Endometrium (tissue), 2 donors: ENCODE results near the gene CTNNA1.

Experiments
- FAIRE-seq: peaks from 2 replicates; lab custom pipeline; 2012; peaks lifted over from hg19 to GRCh38; lab: Jason Lieb, UNC
- donor health status: control.
- donor health status: control.

Gene CTNNA1

DNA sequence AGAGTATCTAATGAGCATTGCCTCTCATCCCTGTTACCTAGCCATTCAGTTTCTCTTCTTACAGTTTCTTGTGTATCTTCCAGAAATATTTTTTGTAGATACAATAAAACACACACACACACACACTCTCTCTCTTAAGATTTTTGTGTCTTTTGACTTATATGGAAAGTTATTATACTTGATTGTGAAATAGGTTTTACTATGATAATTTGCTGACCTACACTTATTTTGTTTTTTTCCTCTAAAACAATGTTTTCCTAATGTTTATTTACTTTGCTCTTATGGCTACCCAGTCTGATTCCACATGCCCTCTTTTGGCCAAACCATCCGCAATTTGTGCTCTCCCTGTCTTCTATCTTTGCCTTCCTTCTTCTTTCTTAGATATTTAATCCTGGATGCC is 96.7 kb downstream of the CTNNA1 start:
- FAIRE-seq: no peak

DNA sequence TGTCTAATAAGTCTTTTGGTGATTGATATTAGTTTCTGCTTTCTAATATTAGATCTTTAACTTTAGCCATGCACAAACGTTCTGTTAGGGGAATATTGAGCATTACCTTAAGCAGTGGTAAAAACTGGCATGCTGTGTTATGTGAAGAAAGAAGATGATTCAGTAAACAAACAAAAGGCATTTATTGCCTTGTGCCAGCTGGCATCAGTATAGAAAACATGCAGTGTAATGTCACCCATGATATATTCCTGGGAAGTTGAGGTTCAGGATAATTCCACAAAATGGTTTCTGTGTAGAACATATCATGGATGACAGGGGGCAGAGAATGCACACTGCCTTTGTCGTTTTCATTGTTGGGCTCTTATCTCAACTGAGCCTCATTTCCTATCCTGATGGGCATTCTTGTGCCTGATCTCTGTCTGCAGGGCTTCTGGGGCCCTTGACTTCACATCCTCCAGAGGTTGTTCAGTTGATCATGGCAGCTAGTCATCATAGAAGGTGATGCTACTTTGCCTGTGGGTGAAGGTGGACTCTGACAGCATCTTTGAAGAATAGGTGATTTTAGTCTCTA is 97.7 kb downstream of the CTNNA1 start:
- no peak for FAIRE-seq

DNA sequence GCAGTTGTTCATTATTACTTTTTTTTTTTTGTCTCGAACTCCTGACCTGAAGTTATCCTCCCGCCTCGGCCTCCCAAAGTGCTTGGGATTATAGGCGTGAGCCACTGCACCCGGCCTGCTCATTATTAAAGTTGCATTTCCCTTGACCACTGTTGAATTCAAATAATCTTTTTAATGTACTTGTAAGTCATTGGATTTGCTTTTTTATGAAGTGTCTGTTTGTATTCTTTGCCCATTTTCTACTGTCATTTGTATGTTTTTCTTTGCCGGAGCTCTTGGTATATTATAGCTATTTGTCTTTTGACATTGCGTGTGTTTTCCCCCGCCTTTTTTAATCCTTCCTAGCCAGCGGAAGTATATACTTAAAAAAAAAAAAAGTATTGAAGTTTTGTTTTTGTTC is 99.9 kb downstream of the CTNNA1 start:
- no peak for FAIRE-seq

DNA sequence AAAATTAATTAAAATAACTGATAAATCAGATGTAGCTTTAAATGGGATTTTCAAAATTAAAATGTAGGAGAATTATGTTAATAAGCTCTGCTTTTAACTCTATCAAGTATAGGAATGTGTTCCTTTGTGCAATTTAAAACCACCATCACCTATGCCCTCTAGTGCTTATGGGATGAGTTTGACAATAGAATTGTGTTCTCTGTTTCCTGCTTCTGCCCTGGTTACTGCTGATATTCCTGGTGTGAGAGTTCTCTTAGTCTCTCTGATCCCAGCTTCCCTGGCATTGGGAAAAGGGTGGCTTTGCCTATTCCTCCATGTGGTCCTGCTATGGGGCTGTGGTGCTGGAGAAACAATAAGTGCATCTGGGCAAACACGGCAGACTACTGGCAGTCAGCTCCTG is 113.8 kb downstream of the CTNNA1 start:
- no peak for FAIRE-seq

DNA sequence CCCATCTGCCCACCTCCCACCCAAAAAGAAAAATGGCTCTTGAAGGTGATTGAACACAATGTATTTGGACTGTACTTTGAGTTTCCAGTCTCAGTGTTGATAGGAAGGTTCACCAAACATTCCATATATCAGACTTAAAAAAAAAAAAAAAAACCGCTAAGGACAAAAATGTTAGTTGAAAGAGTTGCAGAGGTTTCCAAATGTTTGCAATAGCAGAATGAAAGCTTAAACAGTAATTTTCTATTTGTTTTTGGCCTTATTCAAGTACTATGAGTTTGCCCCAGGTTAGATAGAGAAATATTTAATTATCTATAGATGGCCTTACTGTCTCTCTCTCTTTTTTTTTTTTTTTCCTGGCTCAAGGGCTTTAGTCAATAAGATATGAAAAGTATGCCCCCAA is 115.8 kb downstream of the CTNNA1 start:
- no peak for FAIRE-seq

DNA sequence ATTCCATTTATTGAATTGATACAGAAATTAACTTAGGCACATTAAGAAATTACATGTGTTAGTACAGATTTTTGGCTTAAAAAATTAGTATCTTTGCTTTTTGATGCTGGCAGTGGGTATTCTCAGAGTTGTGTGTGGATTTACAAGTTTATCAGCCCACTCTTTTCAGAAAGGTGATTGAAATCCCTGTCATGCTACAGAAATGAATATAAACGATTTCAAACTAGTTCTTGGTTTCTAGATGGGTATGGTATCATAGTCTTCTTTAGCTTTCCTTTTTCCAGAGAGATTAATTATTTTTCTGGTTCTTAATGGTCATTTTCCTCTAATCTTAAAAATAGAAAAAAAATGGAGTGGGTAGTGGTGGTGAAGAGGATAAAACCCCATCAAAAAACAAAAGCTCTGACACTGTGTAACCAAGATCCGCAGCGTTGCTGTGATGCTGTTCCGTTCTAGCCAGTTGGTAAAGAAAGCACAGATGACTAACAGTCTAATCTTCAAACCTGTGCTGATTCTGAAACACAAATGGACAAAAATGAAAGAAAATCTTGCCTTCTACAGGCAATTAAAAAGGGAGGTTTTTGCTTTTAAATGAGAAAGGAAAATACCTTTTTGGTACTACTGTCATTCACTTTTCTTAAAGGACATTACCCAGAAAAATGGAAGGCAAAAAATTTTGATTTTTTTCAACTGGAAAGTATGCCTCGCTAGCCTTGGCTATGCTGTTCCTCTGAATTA is 116.7 kb downstream of the CTNNA1 start:
- FAIRE-seq: no peak

DNA sequence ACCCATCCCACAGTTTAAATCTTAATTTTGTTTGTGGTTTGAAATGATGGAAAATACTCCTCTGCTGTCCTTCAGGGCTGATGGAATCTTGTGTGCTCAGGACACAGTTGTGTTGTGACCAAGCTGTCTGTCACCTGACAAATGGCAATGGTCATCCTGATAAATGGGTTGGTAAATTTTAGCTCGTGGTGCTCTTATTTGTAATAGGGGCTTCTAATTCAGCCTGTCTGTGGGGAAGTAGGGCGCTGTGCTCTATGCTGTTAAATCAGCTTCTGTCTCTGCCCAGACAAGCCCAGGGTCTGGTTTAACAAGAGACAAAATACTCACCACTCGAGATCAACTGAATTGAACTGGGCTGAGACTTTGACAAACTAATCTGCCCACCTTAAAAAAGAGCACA is 117.4 kb downstream of the CTNNA1 start:
- FAIRE-seq: no peak

DNA sequence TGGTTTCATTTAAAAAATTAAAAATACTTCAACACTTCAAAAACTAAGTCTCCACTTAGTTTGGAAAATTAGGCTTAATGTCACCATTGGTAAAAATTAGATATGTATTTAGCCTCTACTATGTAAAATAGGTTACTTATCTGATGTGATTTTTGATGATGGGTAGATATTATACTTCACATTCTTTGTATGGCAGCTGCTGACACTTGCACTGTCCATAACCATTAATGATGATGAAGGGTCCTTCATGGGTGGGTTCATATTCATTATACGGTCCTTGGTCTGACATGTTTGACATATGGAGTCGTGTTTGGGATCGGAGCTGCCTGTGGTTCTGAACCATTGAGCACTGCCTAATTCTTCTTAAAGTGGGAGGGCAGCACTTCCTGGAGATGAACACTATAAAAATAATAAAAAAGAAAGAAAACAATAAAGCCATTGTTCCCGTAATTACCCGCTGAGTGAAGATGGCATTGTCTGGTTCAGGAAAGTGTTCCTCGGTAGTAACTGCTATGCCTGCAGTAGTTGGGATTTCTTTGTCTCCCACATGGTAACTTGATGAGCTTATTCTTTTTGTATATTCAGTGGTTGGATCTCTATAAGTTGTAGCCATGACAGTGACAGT is 119.7 kb downstream of the CTNNA1 start:
- no peak for FAIRE-seq

DNA sequence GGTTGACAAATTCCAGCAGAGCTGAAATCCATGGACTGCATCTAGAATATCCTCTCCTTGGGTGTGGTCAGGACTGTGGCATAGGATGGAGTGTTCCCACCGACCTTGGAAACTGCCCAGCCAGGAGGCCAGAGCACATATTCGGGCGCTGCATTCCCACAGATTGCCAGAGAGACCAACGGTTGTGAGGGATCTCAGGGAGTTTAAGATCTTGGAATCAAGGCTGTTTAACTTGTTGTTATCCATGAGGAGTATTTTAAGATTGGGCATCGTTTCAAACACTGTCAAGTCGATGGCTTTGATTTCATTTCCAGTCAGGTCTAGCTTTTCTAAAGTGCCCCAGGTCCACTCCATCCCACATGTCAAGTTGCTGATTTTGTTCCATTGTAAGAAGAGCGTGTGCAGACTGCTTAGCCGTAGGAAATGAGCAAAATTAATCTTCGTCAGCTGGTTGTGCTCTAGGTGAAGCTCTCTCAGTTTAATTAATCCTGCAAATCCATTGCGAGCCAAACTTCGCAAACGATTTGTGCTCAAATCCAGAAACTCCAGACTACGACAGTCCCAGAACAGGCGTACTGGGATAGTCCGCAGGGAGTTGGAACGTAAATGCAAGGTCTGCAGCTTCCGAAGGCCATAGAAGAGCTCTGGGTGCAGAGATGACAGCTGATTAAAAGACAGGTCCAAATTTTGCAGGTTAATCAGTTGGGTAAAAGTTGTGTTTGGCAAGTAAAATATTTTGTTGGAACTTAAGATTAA is 120.4 kb downstream of the CTNNA1 start:
- no peak for FAIRE-seq

DNA sequence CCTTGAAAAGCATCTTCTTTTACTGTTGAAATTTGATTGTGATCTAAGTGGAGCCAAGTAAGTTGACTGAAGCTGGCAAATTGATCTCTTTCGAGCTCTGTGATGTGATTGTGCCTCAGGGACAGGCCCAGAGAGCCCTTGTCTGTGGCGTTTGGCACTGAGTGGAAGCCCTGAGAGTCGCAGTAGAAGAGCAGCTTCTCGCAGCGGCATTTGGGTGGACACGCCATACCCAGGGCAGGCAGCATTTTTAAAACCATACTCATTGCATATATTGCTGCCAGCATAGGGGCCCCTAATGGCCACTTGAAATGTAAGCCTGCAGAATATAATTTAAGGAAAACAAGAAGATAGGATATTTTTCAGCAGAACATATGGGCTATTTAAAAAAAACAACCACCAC is 121.0 kb downstream of the CTNNA1 start:
- no peak for FAIRE-seq

DNA sequence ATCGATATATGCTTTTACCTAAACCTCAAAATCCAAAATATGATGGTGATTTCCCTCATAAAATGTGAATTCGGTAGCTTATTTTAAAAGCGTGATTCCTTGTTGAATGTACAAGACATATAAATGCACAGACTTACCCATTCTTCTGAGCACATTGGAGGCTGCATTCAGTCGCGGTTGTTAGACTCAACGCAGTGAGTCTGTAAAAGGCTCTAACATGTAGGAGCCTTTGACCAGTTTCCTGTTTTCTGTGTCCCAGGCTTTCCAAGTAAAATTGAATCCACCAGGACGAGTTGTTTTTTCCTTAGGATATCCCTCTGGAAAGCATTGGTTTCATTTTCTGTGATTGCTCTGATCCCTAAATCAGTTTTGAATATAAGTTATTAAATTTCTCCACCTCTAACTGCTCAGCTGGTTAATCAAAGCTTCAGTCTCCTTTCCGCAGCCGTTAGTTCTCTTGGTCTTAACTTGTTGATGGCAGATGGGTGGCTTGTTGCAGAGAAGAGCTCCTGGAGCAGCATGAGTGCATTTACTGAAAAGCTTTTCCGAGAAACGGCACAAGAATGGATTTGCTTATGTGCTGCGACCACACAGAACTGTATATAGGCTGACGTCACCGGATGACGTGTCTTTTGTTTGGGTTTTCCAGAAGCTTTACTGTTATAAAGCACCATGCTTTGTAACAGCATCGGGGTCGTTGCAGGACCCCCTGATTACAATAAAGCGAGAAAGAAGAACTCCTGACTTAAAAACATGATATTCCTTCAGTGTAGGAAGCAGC is 121.7 kb downstream of the CTNNA1 start, which contains the start of gene LRRTM2:
Gene LRRTM2 (minus strand): TSS at position 565 of the 781 bp plus-strand sequence. CDS start 424 bp downstream, at position 141.
- FAIRE-seq: no peak

DNA sequence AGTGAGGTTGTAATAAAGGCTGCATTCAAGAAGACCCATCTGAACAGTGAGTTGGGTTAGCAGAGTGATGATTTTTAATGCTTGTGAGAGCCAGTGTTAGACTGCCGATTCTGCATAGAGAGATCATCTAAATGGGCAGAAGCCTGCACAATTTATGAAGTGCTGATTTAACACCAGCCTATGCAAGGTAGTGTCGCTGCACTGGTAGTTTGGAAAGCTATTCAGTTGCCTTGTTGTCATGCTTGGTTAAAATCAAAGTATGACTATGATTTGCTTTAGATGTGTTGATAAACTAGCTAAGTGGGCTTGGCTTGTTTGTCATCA is 122.3 kb downstream of the CTNNA1 start:
- FAIRE-seq: no peak

DNA sequence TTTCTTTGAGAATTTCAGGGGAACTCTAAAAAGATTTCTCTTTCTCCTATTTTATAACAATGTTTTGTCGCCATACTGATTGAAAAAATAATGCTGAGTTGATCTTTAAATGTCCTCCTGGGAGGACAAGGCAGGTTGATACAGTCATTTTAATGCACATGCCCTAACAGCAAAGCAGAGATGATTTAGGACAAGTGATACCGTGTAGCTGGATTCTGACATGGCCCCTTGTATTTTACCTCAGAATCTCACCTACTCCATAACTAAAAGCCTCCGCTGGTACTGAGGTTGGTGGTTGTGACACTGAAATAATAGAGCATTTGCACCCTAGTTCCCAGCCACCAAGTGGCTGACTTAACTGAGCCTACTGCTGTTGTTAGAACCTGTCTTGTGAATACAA is 122.7 kb downstream of the CTNNA1 start:
- FAIRE-seq: no peak

DNA sequence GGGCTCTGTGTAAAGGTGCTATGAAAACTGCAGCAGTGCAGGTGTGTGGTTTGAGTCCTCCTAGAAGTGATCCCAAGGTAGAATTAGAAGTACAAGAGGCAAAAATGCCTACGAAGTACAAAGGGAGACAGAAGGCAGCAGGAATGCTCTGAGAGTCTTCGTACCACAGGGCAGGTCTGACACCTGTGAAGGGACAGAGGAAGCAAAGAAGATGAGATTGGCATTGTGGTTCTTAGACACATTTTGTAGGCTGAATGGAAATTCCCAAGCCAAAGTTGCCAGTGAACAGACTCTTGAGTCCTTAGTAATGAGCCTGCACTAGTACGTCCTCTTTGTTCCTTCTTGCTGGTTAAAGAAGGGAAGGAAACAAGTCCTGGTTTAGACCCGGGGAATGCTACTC is 123.6 kb downstream of the CTNNA1 start:
- no peak for FAIRE-seq

DNA sequence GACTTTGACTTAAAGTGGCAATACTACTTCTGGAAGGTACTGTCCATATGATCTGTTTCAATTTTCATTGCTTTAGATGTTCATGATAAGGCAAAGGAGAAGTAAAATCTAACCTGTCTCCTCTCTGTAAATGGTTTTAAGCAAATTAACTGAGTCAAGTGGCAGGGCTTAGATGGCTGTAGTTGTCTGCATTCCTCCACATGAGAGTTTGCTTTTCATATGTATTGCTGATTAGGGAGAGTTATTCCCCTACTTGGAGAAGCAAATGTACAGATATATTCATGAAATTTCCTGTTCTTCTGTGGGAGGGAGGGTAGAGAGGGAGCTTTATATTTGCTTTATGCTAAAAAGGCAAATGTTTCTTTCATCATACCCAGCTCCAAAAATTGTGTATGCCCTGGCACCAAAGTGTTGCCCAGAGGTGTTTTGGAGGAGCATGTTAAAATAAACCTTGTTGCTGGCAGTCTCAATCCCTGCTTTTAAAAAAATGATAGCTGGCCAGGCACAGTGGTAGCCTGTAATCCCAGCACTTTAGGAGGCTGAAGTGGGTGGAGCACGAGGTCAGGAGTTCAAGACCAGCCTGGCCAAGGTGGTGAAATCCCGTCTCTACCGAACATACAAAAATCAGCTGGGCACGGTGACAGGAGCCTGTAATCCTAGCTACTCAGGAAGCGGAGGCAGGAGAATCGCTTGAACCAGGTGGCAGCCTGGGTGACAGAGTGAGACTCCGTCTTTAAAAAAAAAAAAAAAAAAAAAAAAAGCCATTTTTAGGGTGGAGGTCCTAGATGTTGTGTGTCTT is 125.4 kb downstream of the CTNNA1 start:
- FAIRE-seq: no peak

DNA sequence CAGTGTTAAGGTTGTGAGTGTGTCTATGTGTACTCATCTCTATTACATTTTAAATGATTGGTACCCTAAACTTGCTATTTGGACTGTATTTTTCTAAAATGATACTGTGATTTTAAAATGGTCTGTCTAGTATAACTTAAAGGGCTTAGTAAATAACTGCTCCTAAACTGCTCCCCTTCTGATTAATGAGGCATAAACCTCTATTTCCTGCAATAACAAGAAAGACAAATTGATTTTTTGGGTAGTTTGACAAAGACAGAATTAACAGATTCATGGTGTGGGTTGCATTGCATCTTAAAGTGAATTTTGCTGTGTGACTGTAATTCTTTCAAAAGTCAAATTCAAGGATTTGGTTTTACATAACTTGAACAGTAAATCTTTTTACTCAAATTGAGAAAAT is 130.0 kb downstream of the CTNNA1 start:
- no peak for FAIRE-seq

DNA sequence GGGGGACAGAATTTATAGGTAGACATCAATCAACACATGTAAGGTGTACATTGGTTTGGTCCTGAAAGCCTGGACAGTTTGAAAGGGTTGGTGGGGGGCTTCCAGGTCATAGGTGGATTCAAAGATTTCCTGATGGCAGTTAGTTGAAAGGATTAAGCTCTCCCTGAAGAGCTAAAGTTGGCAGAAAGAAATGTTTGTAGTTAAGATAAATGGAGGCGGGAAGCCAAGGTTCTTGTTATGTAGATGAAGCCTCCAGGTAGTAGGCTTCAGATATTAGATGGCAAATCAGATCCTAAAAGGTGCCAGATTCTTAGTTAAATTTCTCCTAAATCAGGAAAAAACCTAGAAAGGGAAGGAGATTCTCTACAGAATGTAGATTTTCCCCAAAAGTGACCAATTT is 130.9 kb downstream of the CTNNA1 start:
- FAIRE-seq: no peak

DNA sequence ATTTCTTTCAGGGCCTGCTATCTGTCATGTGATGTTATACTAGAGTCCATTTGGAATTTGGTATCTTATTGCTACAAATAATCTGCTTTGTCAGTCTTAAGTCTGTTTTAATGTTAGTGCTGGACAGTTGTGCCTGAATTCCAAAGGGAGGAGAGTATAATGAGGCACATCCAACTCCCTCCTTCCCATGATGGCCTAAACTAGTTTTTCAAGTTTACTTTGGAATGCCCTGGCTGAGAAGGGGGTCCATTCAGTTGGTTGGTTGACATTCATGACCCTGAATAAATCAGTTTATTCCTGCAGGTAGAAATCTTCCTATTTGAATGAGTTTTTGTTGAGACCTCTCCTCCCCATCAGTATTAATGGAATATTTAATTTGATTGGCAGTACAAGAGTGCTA is 131.3 kb downstream of the CTNNA1 start:
- no peak for FAIRE-seq

DNA sequence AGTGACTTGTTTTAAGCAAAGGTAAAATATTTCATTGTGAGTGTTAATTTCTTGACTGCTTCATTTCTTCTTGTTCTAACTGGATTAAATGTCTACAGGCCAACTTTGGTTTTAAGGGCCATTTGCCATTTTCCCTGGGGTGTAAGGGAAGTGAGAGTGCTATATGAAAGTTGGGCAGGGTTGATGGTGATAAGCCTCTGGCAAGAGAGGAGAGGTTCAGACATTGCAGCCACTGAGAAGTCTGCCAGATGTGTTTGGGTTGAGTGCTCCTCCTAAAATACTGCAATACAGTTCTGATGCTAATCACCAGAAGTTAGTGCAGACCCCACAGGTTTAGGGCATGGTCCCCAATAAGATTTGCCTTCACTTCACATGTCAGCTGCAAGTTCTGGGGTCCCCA is 136.8 kb downstream of the CTNNA1 start:
- no peak for FAIRE-seq

DNA sequence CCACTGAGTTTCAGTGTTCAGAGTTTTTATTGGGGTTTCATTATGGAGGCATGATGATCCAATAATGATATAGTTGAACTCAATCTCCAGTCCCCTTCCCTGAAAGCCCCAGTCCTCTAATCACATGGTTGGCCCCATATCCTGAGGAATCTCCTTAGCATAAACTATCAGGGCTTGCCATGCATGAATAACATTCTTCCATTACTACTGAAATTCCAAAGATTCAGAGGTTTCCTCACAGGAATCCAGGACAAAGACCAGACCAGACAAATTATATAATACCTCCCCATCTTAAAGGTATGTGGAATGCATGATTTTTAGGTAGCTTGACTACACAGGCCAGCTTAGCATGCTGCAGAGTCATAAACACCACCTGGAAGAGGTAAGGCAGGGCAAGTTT is 137.4 kb downstream of the CTNNA1 start:
- FAIRE-seq: no peak

DNA sequence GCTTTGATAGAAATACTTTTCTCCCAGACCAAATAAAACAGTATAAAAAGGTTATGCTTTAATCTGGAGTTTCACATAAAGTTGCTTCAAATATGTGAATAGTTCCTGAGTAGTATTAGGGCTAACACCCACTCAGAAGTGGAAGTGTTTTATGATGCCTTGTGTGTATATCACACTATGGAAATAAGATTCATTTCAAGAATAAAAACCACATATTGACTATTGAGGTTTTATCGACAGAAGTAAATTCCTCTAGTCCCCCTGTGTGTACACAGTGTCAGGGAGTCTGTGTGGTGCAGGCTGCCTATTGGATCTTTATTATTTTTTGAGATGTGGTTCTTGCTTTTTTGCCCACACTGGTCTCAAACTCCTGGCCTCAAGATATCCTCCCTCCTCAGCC is 142.7 kb downstream of the CTNNA1 start:
- FAIRE-seq: no peak

DNA sequence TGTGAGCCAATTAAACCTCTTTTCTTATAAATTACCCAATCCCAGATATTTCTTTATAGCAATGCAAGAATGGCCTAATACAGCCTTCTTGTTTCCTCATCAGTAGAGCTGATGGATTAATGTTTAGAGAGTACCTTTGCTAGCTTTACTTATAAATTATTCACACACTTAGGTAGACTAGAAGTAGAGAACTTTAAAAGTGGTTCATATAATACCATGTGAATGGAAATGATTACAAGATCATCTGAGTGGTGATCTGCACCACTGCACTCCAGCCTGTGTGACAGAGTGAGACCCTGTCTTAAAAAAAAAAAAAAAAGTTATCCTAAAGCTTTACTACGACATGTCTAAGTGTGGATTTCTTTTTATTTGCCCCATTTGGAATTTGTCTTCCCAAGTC is 145.1 kb downstream of the CTNNA1 start:
- no peak for FAIRE-seq
